CD4-positive, alpha-beta T cell treated with Interferon alpha-2 for 1 hour (primary cell): ENCODE results near the gene RCC2.
"Not testable (repeated sequence)": the region's sequence is repeated elsewhere in the genome, so short reads cannot be mapped to it uniquely, and the experiment has no call there.

Experiments used
- DNase-seq, 2 donors: peaks; one replicate each; pipeline ENCODE4 v3.0.0-alpha.2; 2020 to 2022

The RCC2 gene

DNA sequence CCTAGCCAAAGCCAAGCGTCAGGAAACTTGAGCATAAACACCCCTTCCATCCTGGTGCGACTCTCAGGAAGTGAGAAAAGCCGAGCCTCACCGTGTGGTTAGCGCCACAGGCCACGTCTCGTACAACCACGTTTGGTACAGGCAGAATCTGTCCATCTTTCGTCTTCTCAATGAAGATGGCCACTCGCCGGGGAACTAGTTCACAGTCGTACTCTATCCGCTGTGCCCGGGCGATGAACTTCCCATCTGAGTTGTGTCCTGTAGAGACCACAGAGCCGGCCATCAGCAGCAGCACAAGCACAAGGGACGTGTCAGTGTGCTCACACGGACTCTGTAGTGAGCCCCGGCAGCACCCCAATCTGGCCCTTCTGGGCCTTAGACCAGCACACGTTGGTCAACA lies 23.1 kb downstream of the RCC2 start:
- DNase-seq: no peak

DNA sequence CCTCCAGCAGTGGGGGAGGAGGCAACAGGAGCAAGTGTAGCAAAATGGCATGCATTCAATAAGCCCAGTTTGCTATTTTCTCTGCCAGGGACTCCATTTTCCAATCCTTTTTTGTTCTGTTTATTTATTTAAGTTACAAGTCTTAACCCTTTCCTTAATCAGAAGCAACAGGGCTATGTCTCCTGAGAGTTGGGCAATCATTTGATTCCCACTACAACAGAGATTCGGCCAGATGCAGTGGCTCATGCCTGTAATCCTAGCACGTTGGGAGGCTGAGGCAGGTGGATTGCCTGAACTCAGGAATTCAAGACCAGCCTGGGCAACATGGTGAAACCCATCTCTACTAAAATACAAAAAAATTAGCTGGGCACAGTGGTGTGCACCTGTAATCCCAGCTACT lies 25.5 kb downstream of the RCC2 start:
- no peak for DNase-seq

DNA sequence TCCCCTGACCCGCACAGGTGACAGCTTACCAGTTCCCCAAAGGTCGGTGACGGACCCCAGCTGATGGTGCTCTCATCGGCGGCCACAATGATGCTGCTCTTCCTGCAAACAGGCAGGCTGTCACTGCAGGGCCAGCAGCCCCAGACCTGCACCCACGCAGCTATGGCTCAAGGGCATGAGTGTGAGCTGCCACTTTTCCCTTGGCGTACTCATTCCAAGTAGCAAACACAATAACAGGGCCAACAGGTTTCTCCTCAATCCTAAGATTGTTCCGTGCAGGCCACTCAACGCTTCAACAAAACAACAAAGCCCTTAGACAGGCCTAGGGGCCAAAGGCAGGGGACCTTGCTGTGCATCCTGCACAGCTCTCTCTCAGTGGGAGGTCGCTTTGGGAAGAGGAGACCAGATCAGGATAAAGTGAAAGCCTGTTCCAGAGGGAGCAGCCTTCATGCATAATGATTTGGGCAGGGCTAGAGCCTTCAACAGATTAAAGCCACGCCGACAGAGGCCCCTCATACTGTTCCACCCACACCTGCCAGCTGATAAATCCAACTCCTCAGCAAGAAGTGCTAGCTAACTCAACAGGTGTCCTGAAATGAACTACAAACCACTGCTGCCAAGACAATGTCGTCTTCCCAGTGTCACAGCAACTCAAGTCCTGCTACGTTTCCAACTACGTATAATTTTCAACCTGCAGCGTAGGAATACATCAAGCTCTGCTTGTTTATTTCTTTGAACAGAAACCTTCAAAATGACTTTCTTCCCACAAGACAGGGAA lies 27.2 kb downstream of the RCC2 start:
- DNase-seq: no peak

- no peak for DNase-seq
Measured at GRCh38 chr1:17409391-17409811, 30.1 kb downstream of the RCC2 start.

- not testable (repeated sequence) for DNase-seq
Measured at GRCh38 chr1:17407786-17408514, 31.5 kb downstream of the RCC2 start.

GRCh38 chr1:17406760-17407475 lies 32.6 kb downstream of the RCC2 start:
- not testable (repeated sequence) for DNase-seq

- peak; percentile 36 to 38 for DNase-seq
Measured at GRCh38 chr1:17405898-17406759, 33.3 kb downstream of the RCC2 start.

DNA sequence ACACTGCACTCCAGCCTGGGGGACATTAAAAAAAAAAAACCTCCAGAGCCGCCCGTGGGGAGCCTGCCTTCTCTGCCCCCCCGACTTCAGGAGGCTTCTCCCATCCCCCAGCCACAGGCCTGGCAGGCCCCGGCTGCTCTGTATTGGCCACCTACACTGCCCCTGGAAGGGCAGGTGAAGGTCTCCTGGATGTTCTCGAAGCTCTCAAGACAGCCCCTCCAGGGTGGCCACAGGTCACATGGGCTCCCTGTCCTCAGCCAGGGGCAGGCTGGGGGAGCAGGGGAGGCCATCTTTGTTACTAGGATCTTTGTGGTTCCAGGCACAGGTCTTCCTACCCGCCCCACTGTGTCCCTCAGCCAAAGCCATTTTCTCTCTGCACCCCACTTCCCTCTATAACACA lies 34.7 kb downstream of the RCC2 start:
- DNase-seq: no peak

GRCh38 chr1:17404034-17404684 lies 35.3 kb downstream of the RCC2 start:
- no peak for DNase-seq

GRCh38 chr1:17403081-17403480 lies 36.4 kb downstream of the RCC2 start:
- DNase-seq: no peak

DNA sequence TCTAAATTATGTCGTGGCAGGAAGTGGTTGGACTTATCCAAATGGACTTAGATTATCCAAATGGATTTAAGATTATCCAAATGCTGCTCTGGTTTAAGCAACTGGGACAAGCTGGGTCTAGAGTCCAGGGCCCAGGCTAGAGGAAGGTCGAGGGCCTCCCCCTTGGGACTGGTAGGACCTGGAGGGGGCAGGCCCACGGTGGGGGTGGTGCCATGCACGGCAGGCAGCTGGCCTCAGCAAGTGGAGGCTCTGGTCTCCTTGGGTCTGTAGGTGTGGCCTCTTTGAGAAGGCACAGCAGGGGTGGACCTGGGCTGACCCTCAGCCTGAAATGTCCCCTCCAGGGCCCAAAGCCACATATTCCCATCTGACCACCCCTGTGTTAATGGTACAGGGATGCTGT lies 37.6 kb downstream of the RCC2 start:
- DNase-seq: no peak

GRCh38 chr1:17400725-17401341 lies 38.6 kb downstream of the RCC2 start:
- no peak for DNase-seq

- peak in 1 of 2 donors; percentile 18 for DNase-seq
Measured at GRCh38 chr1:17397910-17398695, 41.4 kb downstream of the RCC2 start.

- DNase-seq: peak in 1 of 2 donors; percentile 11
Measured at GRCh38 chr1:17393230-17393629, 46.2 kb downstream of the RCC2 start.

- DNase-seq: no peak
Measured at GRCh38 chr1:17392199-17392740, 47.2 kb downstream of the RCC2 start.

GRCh38 chr1:17381161-17381560 lies 58.3 kb downstream of the RCC2 start:
- no peak for DNase-seq

DNA sequence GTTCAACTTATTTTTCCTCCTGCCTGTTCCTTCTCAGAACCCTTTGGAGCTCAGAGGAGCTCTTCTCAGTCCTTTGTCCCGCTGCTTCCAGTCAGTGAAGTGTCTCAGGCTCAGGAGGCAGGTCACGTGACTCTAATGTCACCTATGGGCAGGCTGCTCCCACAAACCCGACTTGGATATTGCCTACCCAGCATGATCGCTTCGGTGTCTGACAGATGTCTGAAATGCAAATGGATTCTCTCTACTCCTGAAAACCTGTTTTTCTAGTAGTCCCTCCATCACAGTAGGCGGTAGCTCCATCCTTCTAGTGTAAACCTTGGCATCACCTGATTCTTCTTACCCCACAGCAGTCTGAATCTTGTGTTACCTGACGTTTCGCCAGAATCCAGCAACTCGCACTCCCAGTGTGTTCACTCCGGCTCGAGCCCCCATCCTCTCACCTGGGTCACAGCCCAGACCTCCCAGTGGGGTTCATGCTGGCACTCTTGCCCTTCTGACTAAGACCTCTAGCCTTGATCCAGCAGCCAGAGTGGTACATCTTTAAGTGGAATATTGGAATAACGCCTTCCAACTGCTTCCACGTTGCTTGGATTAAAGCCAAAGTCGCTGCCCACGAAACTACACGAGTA lies 62.0 kb downstream of the RCC2 start:
- no peak for DNase-seq

DNA sequence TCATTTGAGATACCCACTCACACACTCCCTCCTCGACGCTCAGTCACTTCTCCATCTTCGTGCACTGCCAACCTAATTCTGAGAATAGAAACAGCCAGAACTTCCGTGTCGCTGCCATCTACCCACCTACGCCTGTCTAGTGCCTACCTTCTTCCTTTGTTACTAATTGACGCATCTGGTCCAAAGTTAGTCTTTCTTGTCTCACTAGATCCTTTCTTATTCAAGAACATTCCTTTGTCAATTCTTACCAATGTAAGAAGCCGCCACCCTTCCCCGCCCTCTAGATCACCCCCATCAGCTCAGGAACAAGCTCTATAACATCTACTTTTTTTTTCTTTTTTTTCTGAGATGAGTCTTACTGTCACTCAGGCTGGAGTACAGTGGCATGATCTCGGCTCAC lies 63.8 kb downstream of the RCC2 start:
- DNase-seq: no peak

- no peak for DNase-seq
Measured at GRCh38 chr1:17372955-17373354, 66.5 kb downstream of the RCC2 start.

DNA sequence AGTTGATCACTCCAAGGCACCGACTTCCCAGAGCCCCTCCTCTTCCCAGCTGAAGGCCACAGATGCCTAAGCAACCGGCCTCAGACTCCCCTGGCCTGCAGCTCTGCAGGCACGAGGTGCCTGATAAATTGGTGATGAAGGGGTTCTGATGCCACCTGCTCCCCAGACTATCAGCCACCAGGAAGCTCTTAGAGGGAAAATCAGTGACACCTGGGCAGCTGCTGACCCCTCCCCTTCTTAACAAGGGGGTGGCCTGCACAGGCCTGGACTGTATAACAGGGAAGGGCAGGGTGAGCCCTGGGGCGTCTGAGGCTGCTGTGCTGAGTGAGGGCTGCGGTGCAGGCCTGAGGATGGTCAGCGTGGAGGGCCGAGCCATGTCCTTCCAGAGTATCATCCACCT lies 67.6 kb downstream of the RCC2 start, which contains the start of gene PADI6:
Gene PADI6, plus strand, starts transcription at position 301 of the 400 bp plus-strand sequence. Its CDS starts 50 bp downstream, at position 351.
- no peak for DNase-seq
